ENCODE results near the gene SPTBN1. TPM values are rescaled to one million over a fixed set of nuclear protein-coding genes. Genes with fewer than 3 reads are reported as not detected.

Gene SPTBN1
- total and polyA plus RNA-seq, 2 of the 4 experiments (the other 2 are of a cell fraction) = 49.1 to 241 TPM

GRCh38 chr2:54512663-54513362, 56.7 kb downstream of the SPTBN1 start:
- Histone ChIP-seq H3K27me3 (ENCODE audit: control insufficient read depth, insufficient read depth, low read length) (no peaks in the 10 kb centered on the region), H3K9me1 (ENCODE audit: insufficient read depth, low read length) (peaks cover 7% of the 10 kb centered on the region), H2AK5ac (ENCODE audit: low read depth, low read length) (no peak overlapping the region), H3K4me3 (ENCODE audit: insufficient read depth, low read depth, low read length) (no peak overlapping the region), H3K79me1 (ENCODE audit: low read depth in 1 of 2, low read length in 2 of 2) (peaks cover 46 to 74% of the 10 kb centered on the region in 2 experiments), H3K4ac (ENCODE audit: low read depth, low read length) (no peak overlapping the region), H3K36me3 (ENCODE audit: control insufficient read depth, insufficient read depth, low read length) (no peaks in the 10 kb centered on the region), H4K20me1 (ENCODE audit: insufficient read depth, low read length) (peaks cover 31% of the 10 kb centered on the region), H4K8ac (ENCODE audit: low read depth in 2 of 2, low read length in 2 of 2) (no peak overlapping the region), H4K91ac (ENCODE audit: insufficient read depth, low read depth, low read length) (no peak overlapping the region), H2BK15ac (ENCODE audit: low read depth, low read length) (no peak overlapping the region), H2AFZ (replicated peaks; ENCODE audit: low read length, poor library complexity) (no peak overlapping the region), H2BK120ac (ENCODE audit: low read depth, low read length) (no peak overlapping the region), H2AK9ac (replicated peaks; ENCODE audit: low read depth, low read length, poor library complexity) (no peak overlapping the region), H3K4me1 (ENCODE audit: control insufficient read depth, insufficient read depth, low read length) (peaks cover 5% of the 10 kb centered on the region), H3K14ac (replicated peaks; ENCODE audit: low read depth, low read length) (no peak overlapping the region), H3K18ac (ENCODE audit: low read depth, low read length) (no peak overlapping the region), H3K27ac (ENCODE audit: insufficient read depth, low read length) (no peak overlapping the region), H2BK5ac (ENCODE audit: low read depth, low read length, poor library complexity, severe bottlenecking) (no peak overlapping the region), H3K4me2 (ENCODE audit: low read depth, low read length) (no peak overlapping the region), H3K9me3 (ENCODE audit: control insufficient read depth, insufficient read depth, low read length) (no peaks in the 10 kb centered on the region), H2BK20ac (ENCODE audit: low read depth, low read length) (no peak overlapping the region), H3K23ac (ENCODE audit: low read depth, low read length) (no peak overlapping the region), H3K9ac (ENCODE audit: low read depth, low read length) (no peak overlapping the region), H3K56ac (ENCODE audit: extremely low read depth, insufficient read depth, low read length) (no peak overlapping the region), H4K5ac (ENCODE audit: low read depth, low read length) (no peak overlapping the region)
- TF ChIP-seq SMC3 (IDR thresholded peaks at IDR 0.05; ENCODE audit: low read depth, low read length) = no peak
- TF ChIP-seq ELK1 (IDR thresholded peaks at IDR 0.05; ENCODE audit: borderline replicate concordance, low read depth, low read length) = no peak
- no peak for TF ChIP-seq MAFK (IDR thresholded peaks at IDR 0.05; ENCODE audit: low read depth, low read length)
- TF ChIP-seq RCOR1 (IDR thresholded peaks at IDR 0.05; ENCODE audit: insufficient replicate concordance, low read length) = no peak
- TF ChIP-seq CTCF (conservative IDR thresholded peaks at IDR 0.05; ENCODE audit: low read depth, low read length) = no peak
- no peak for TF ChIP-seq POLR2A (IDR thresholded peaks at IDR 0.05; ENCODE audit: low read depth, low read length)
- no peak for TF ChIP-seq BHLHE40 (IDR thresholded peaks at IDR 0.05; ENCODE audit: low read depth, low read length)
- TF ChIP-seq MXI1 (IDR thresholded peaks at IDR 0.05; ENCODE audit: borderline replicate concordance, low read depth, low read length) = no peak
- no peak for TF ChIP-seq NFE2L2 (IDR thresholded peaks at IDR 0.05; ENCODE audit: low read depth, low read length)
- TF ChIP-seq MAZ (IDR thresholded peaks at IDR 0.05; ENCODE audit: borderline replicate concordance, low read depth, low read length) = no peak
- no peak for TF ChIP-seq RAD21 (IDR thresholded peaks at IDR 0.05; ENCODE audit: low read length)
- TF ChIP-seq FOS (IDR thresholded peaks at IDR 0.05; ENCODE audit: low read depth, low read length) = no peak
- TF ChIP-seq USF2 (IDR thresholded peaks at IDR 0.05; ENCODE audit: low read depth, low read length) = no peak
- no peak for TF ChIP-seq CEBPB (IDR thresholded peaks at IDR 0.05; ENCODE audit: low read depth, low read length)
- TF ChIP-seq CHD1 (IDR thresholded peaks at IDR 0.05; ENCODE audit: low read depth, low read length) = no peak
- TF ChIP-seq RFX5 (IDR thresholded peaks at IDR 0.05; ENCODE audit: low read depth, low read length) = no peak
- BruUV-seq (replicated peaks) = no TSS peak
- CTCF ChIA-PET = no interaction called here
- dilution Hi-C loops (cut with HindIII; ENCODE audit: low sequenced_read_pairs, unreplicated experiment) = no loop called here
- POLR2A ChIA-PET (ENCODE audit: unreplicated experiment) = no interaction called here
- WGBS, 2 experiments (ENCODE audit: extremely low coverage in 2 of 2, insufficient read length in 1 of 2) = no CpG with 5 or more reads among the region's 4 CpGs
- no peak for DNase-seq
- ATAC-seq (ENCODE audit: low read depth) = no peak
- intact Hi-C loops (cut with micrococcal nuclease) = loop anchor here (5.0 kb wide), 1 partner anchor 41 kb away; no protein-coding TSS in a partner anchor
- in situ Hi-C loops (cut with MboI; ENCODE audit: low sequenced_read_pairs) = no loop called here

Measured in IMR-90 (cell line).